ENCODE results near the gene TTC7B. TPM values are rescaled to one million over a fixed set of nuclear protein-coding genes. Genes with fewer than 3 reads are reported as not detected.

Gene TTC7B
- total and polyA plus RNA-seq, 12 donors: 10.0 to 58.4 (median 24.7) TPM

GRCh38 chr14:90593254-90594040, 222.8 kb downstream of the TTC7B start:
- no peak for DNase-seq
- H3K9me3 ChIP-seq (replicated peaks in 1 of 3): no peaks in the 10 kb centered on the region
- TF ChIP-seq POLR2A (IDR thresholded peaks at IDR 0.05) (no peak), CTCF (IDR thresholded peaks at IDR 0.05) (no peak)
- no peaks in the 10 kb centered on the region for H3K27me3 ChIP-seq
- no peaks in the 10 kb centered on the region for H3K4me1 ChIP-seq (replicated peaks in 1 of 2)
- intact Hi-C loops (cut with DNase I): no loop called here
- H3K4me3 ChIP-seq: no peak overlapping the region
- 89 to 92% (median 90%) methylated on average over 20 to 25 of the region's 25 CpGs for WGBS, 4 donors
- H3K27ac ChIP-seq: no peak overlapping the region
- H3K36me3 ChIP-seq (replicated peaks in 1 of 2): no peaks in the 10 kb centered on the region

- DNase-seq: no peak
- H3K9me3 ChIP-seq (replicated peaks in 1 of 3): no peaks in the 10 kb centered on the region
- intact Hi-C loops (cut with DNase I): no loop called here
- H3K4me3 ChIP-seq: no peak overlapping the region
- no peaks in the 10 kb centered on the region for H3K27me3 ChIP-seq
- H3K27ac ChIP-seq: no peak overlapping the region
- H3K36me3 ChIP-seq (replicated peaks in 1 of 2): no peaks in the 10 kb centered on the region
- 94 to 98% (median 96%) methylated on average over 2 to 3 of the region's 3 CpGs for WGBS, 4 donors
- TF ChIP-seq POLR2A (IDR thresholded peaks at IDR 0.05) (no peak), CTCF (IDR thresholded peaks at IDR 0.05) (no peak)
- no peaks in the 10 kb centered on the region for H3K4me1 ChIP-seq (replicated peaks in 1 of 2)
Measured at GRCh38 chr14:90592655-90593054, 223.6 kb downstream of the TTC7B start.

DNA sequence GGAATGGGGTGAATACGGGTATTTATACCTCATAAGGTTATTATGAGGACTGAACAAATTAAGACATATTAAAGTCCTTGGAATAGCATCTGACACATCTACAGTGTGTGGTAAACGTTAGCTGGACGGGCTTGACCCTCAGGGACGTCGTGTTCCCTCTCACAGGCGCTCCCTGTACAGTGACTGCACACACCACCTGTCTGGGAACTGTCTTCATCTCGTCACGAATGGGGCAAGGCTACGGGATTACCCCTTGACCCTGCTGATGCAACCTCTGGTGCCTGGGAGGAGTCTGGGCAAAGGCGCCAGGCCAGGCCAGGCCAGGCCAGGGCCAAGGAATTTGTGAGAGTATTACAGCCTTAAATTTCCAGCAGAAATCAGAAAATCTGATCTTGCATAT, 228.3 kb downstream of the TTC7B start:
- no peaks in the 10 kb centered on the region for H3K27me3 ChIP-seq
- H3K36me3 ChIP-seq (replicated peaks in 1 of 2): no peaks in the 10 kb centered on the region
- no peak overlapping the region for H3K4me3 ChIP-seq
- H3K4me1 ChIP-seq (replicated peaks in 1 of 2): peaks cover 0 to 3% of the 10 kb centered on the region in 2 donors
- peak in 1 of 7 donors; percentile 15 for DNase-seq
- 85 to 96% (median 87%) methylated on average over 10 of the region's 10 CpGs for WGBS, 4 donors
- TF ChIP-seq POLR2A (IDR thresholded peaks at IDR 0.05) (no peak), CTCF (IDR thresholded peaks at IDR 0.05) (no peak)
- intact Hi-C loops (cut with DNase I): no loop called here
- no peak overlapping the region for H3K27ac ChIP-seq
- no peaks in the 10 kb centered on the region for H3K9me3 ChIP-seq (replicated peaks in 1 of 3)

DNA sequence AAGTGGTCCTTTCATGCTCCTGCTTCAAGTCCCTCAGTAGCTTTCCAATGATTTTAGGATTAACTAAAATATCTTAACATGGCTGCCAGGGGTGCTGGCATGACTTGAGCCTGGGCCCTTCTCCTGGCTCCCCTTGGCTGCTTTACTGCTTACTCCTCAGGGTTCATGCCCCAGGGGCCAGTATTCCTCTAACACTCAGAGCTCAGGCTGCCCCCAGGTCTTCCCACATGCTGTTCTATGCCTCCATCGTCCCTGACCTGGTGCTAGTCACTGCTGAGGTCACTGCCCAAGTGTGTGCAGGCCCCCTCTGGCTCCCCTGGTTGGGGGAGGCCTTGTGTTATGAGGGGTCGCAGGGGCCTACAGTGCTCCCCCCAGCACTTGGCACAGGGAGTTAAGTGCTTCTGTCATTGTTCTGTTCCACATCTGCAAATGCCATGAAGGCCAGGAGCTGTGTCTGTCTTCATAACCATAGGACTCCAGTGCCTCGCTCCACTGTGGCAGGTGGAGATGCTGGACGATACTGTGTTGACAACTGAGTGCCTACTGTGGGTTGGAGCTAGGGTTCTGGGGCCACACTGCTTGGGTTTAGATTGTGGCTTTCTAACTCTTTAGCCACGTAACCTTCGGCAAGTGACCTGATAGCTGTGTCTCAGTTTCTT, 228.8 kb downstream of the TTC7B start:
- intact Hi-C loops (cut with DNase I): no loop called here
- WGBS, 4 donors: 94 to 98% (median 95%) methylated on average over 5 to 6 of the region's 6 CpGs

More for the DNA sequence above, 228.8 kb downstream of the TTC7B start:
- DNase-seq: no peak
- Histone ChIP-seq H3K27me3 (no peaks in the 10 kb centered on the region), H3K4me1 (replicated peaks in 1 of 2) (peaks cover 0 to 3% of the 10 kb centered on the region in 2 donors), H3K27ac (no peak overlapping the region), H3K4me3 (no peak overlapping the region), H3K36me3 (replicated peaks in 1 of 2) (no peaks in the 10 kb centered on the region), H3K9me3 (replicated peaks in 1 of 3) (no peaks in the 10 kb centered on the region)
- TF ChIP-seq CTCF (IDR thresholded peaks at IDR 0.05) (no peak), POLR2A (IDR thresholded peaks at IDR 0.05) (no peak)

Measured in adrenal gland (tissue), 12 donors.